ENCODE data around the gene MARS1.

GRCh38 chr12:57461917-57462250 lies 26.0 kb upstream of the MARS1 start:
- TF ChIP-seq EZH2 (IDR thresholded peaks at IDR 0.05) (no peak), FOXP2 (optimal IDR thresholded peaks at IDR 0.05; ENCODE audit: control extremely low read depth, extremely low read length, insufficient read depth) (no peak), POLR2AphosphoS5 (IDR thresholded peaks at IDR 0.05; ENCODE audit: borderline replicate concordance, low read depth, low read length) (no peak)

Data from SK-N-MC (cell line).